ENCODE measurements around the gene MYOF.
"Not testable (repeated sequence)": the region's sequence is repeated elsewhere in the genome, so short reads cannot be mapped to it uniquely, and the experiment has no call there.

MYOF gene

DNA sequence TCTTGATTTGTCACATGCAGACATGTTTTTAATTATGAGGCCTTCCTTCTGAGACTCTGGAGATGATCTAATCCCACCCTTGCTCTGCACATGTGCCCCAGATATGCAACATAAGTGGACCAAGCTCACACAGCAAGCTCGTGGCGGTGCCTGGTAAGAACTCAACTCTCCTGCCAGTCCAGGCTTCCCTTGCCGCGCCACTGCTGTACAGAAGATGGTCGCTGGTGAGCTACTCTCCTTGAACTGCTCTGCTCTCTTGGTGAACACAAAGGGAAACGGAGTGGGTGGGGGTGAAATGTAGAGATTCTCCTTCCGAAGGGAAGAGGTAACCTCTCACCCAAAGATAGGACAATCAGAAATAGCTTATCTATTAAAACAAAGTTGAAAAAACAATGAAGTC is 25.7 kb downstream of the MYOF start:
- DNase-seq, result no peak

DNA sequence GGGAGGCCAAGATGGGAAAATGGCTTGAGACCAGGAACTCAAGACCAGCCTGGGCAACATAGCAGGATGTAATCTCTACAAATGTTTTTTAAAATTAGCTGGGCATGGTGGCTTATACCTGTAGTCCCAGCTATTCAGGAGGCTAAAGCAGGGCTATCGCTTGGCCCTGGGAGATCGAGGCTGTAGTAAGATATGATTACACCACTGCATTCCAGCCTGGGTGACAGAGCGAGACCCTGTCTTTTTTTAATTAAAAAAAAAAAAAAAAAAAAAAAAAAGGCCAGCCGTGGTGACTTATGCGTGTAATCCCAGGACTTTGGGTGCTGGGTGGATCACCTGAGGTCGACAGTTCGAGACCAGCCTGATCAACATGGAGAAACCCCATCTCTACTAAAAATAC is 27.4 kb downstream of the MYOF start:
- DNase-seq, result no peak

GRCh38 chr10:93454146-93454545 is 28.0 kb downstream of the MYOF start:
- DNase-seq, result no peak

DNA sequence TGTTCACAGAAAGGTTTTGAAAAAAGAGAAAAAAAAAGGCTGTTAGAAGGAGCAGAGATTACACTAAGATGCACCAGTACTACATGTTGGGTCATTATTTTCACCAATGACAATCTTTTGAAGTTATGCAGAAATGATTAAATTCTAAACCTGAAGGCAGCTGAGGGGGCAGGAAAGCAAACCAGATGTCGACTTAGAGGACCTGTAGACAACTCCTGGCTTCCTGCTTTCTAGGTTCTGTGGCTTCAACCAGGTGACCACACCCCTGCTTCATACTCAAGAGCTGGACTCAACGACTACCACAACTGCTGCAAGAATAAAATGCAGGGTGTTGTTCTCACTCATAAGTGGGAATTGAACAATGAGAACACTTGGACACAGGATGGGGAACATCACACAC is 30.0 kb downstream of the MYOF start:
- DNase-seq, result no peak

DNA sequence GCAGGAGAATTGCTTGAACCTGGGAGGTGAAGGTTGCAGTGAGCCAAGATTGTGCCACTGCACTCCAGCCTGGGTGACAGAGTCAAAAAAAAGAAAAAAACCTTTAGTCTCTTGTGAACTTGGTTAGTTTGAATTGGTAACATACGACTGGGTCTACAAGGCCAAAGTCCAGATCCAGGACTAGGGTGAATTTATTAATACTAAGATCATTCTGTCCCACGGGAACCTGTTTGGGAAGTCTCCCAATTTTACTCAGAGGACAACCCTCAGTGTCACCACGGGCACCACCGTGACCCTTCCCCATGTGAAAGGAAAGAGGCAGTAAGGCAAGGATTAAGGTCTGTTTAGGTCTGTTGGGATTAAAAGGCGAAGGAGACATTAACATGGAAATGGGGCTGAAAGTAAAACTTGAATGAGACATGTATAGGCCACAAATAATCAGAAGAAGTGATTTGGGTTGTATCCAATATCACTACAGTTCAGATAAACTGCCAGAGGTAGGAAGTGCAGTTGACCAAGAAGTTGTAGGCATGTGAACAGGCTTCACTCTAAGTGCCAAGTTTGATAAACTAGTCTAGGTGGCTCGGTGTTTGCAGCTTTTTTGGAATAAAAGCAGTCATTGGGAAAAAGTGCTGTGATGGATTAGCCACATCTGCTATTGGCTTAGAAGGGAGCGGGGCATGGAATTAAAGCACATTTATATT is 30.7 kb downstream of the MYOF start:
- DNase-seq, result no peak

DNA sequence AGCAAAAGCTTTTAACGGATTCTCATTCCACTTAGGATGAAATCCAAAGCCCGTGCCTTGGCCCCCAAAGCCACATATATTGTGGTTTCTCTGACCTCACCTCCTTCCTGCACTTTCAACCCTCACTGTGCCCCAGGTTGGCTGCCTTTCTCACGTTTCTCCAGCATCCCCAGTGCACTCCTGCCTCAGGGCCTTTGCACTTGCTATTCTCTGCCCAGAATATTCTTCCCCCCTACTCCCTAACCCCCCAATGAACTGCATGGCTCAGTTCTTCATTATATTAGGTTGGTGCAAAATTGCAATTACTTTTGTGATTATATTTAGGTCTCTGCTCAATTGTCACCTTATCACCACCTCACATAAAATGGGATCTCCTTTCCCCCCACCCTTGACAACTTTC is 34.2 kb downstream of the MYOF start:
- no peak for DNase-seq

- DNase-seq, result no peak
Observed at GRCh38 chr10:93447019-93447418, 35.1 kb downstream of the MYOF start.

DNA sequence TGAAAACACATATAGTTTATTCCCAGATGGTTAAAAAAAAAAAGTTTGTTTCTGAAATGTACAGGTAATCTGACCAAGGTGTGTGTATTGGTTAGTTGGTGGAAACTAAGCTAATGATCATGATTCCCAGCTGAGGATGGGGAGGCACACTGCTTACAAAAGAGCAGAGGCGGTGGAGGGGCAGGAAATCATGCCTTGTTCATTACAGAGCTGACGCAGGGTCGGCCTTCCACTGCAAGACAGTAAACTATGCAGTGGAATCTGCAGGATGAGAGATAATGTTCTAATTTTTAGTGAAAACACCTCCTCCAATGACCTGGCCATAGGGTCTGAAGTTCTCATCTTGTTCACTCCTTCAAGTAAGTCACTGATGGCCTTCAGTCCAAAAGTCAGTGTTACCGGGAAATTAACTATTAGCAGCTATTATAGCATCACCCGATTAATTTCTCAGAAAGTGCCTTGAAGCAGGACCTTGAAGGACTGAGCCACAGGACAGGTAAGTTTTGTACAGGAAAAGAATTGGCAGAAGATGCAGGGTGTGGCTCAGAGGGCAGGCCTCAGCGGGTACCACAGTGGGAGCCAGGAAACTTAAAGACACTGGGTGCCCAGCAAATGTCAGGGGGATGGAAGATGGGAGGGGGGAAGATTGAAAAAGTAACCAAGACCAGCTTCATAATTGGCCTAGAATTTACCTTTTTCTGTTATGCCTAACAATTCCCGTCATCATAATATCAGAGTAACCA is 36.0 kb downstream of the MYOF start:
- DNase-seq, result no peak

GRCh38 chr10:93445097-93445960 is 36.8 kb downstream of the MYOF start:
- peak in 1 of 2 experiments; percentile 11 for DNase-seq

GRCh38 chr10:93443481-93443880 is 38.7 kb downstream of the MYOF start:
- DNase-seq, result no peak

GRCh38 chr10:93442721-93443120 is 39.4 kb downstream of the MYOF start:
- not testable (repeated sequence) for DNase-seq

GRCh38 chr10:93440591-93441091 is 41.5 kb downstream of the MYOF start:
- DNase-seq, result no peak

GRCh38 chr10:93438613-93439253 is 43.4 kb downstream of the MYOF start:
- DNase-seq, result no peak

GRCh38 chr10:93437946-93438612 is 44.1 kb downstream of the MYOF start:
- DNase-seq, result no peak

GRCh38 chr10:93437086-93437945 is 44.8 kb downstream of the MYOF start:
- no peak for DNase-seq

- no peak for DNase-seq
Observed at GRCh38 chr10:93436591-93437085, 45.5 kb downstream of the MYOF start.

DNA sequence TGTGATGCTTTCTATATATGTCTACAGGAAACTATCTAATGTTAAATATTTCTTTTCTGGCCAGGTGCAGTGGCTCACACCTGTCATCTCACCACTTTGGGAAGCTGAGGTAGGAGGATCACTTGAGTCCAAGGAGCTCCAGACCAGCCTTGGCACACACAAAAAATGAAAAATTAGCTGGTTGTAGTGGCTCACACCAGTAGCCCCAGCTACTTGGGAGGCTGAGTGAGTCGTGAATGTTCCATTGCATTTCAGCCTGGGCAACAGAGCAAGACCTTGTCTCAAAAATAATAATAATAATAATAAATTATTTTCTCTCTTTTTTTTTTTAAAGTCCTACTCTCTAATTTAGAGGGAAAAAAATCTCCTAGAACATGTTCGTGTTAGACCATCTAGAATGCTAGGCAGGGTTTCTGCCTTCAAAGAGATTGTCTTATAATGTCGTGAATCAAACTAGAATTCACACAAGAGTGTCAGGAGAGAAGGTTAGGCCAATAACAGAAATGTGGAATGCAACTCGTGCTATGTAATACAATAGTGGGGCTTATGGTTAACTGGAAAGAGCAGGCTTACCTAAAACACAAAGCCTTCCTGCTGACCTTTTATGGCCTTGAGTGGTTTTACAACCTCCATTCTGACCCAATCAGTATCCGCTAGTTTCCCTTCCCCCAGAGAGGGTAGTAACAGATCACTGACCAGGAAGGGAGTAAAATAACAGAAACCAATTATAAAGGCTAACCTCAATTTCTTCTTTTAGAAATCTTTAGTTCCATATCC is 46.3 kb downstream of the MYOF start:
- no peak for DNase-seq

- no peak for DNase-seq
Observed at GRCh38 chr10:93434991-93435491, 47.1 kb downstream of the MYOF start.

DNA sequence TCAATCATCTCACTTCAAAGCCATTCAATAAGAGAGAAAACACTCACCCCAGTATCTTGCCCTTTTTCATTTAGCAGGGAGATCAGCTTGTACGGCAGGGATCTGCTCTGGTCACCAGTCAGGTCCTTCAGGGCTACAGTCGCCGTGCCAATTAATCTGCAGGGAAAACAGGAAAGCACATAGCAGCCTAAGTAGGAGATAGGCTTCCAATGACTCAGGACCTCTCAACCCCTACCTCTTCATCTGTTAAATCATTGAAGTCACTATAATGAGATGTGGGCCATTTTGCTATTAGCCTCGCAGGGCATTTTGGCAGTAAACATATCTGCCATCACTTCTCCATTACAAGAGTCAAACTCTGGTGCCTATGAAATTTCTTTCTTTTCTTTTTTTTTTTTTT is 50.8 kb downstream of the MYOF start:
- no peak for DNase-seq

DNA sequence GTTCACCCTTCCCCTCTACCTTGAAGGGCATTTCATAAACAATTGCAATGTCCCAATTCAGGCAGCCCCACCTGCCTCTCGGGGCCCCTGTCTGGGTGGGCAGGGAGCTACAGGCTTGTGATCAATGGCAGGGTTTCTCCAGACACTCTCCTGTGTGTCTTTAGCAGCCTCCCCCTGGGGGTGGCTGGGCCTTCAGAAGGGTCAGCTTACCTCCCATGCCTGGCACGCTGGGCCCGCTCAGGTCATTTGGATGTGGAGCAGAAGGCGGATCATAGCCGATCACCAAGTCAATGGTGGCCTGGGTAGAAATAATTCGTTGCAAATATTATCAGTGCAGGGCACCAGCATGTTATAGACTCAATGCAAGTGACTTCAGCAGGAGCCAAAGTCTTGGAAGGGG is 56.3 kb downstream of the MYOF start:
- DNase-seq, result no peak

All from NCI-H1930 (cell line).